GM23248 (cell line): ENCODE measurements around the gene NDUFA3. TPM values are rescaled to one million over a fixed set of nuclear protein-coding genes. Genes with fewer than 3 reads are reported as not detected.
A peak's percentile ranks its signal among the peaks of the same experiment; 100 is the strongest.

Source experiments
- DNase-seq: peaks from one replicate; pipeline ENCODE4 v3.0.0-alpha.2; 2015
- H2AFZ ChIP-seq: fragments of 200-600 bp; sonication (generic); 2 replicates; pipeline ENCODE4 v1.6.1; 2016; ENCODE audit warnings: antibody characterized with exemption
- H3F3A ChIP-seq: fragments of 200-600 bp; sonication (generic); 2 replicates; pipeline ENCODE4 v1.6.1; 2016; ENCODE audit warnings: mild to moderate bottlenecking, antibody characterized with exemption, mixed run types; ENCODE audit not compliant: insufficient read depth
- H3K27ac ChIP-seq: fragments of 200-600 bp; sonication (generic); 2 replicates; pipeline ENCODE4 v1.5.1; 2016; ENCODE audit warnings: mild to moderate bottlenecking
- H3K27me3 ChIP-seq: fragments of 200-600 bp; sonication (generic); replicated peaks from 2 replicates; pipeline ENCODE4 v1.6.1; 2016; ENCODE audit warnings: mild to moderate bottlenecking; ENCODE audit not compliant: insufficient read depth
- H3K36me3 ChIP-seq: fragments of 200-600 bp; sonication (generic); 2 replicates; pipeline ENCODE4 v1.6.1; 2016; ENCODE audit warnings: low read depth, mild to moderate bottlenecking
- H3K4me1 ChIP-seq: fragments of 200-600 bp; sonication (generic); 2 replicates; pipeline ENCODE4 v1.6.1; 2016; ENCODE audit warnings: mild to moderate bottlenecking; ENCODE audit not compliant: insufficient read depth
- H3K4me2 ChIP-seq: fragments of 200-600 bp; sonication (generic); one replicate; pipeline ENCODE4 v1.6.1; 2016; ENCODE audit warnings: mild to moderate bottlenecking; ENCODE audit not compliant: unreplicated experiment
- H3K4me3 ChIP-seq: fragments of 200-600 bp; sonication (generic); 2 replicates; pipeline ENCODE4 v1.5.1; 2016; ENCODE audit warnings: mild to moderate bottlenecking
- H3K79me2 ChIP-seq: fragments of 200-600 bp; sonication (generic); 2 replicates; pipeline ENCODE4 v1.6.1; 2016; ENCODE audit warnings: mild to moderate bottlenecking; ENCODE audit not compliant: insufficient read depth
- H3K9ac ChIP-seq: fragments of 200-600 bp; sonication (generic); 2 replicates; pipeline ENCODE4 v1.6.1; 2016; ENCODE audit warnings: mild to moderate bottlenecking
- H3K9me2 ChIP-seq: fragments of 200-600 bp; sonication (generic); 2 replicates; pipeline ENCODE4 v1.6.1; 2016; ENCODE audit warnings: mixed run types, mild to moderate bottlenecking, moderate library complexity; ENCODE audit not compliant: insufficient read depth
- H3K9me3 ChIP-seq: fragments of 200-600 bp; sonication (generic); one replicate; pipeline ENCODE4 v1.6.1; 2017; ENCODE audit warnings: low read depth
- H4K20me1 ChIP-seq: fragments of 200-600 bp; sonication (generic); 2 replicates; pipeline ENCODE4 v1.6.0; 2016; ENCODE audit not compliant: insufficient read depth
- EZH2 ChIP-seq: fragments of 200-600 bp; sonication (generic); IDR thresholded peaks from 2 replicates; pipeline ENCODE4 v1.6.1; 2018; ENCODE audit warnings: antibody characterized with exemption, mild to moderate bottlenecking; ENCODE audit not compliant: insufficient read depth, poor library complexity, severe bottlenecking
- EZH2phosphoT487 ChIP-seq: fragments of 200-600 bp; sonication (generic); IDR thresholded peaks from 2 replicates; pipeline ENCODE4 v1.6.1; 2018; ENCODE audit warnings: antibody characterized with exemption, moderate library complexity, mild to moderate bottlenecking, low read depth; ENCODE audit not compliant: insufficient read depth
- WGBS, 2 experiments: methylation state at CpG; one replicate each; pipeline ENCODE4 v1.1.6; 2015 to 2017; ENCODE audit warnings: low lambda C conversion rate in 2 of 2, low coverage in 1 of 2; ENCODE audit errors: missing lambda C conversion rate in 2 of 2; 5-methylcytosine and 5-hydroxymethylcytosine counted together
- in situ Hi-C: fragments of 300-500 bp; cut with MboI; formaldehyde crosslinking; loops from 2 replicates; pipeline ENCODE4 v1.15.0; 2020
- polyA plus RNA-seq: library from polyadenylated mRNA; unstranded; fragments of >200 nt; fragmentation: Nextera tagmentation; extraction: Ambion mirVana; gene quantifications from 2 replicates; pipeline ENCODE4 v1.2.1, GENCODE V29; 2016
- total RNA-seq: library from RNA; depleted of rRNA; stranded (reverse); fragments of >200 nt; shearing (Covaris generic); gene quantifications from 2 replicates; pipeline ENCODE4 v1.2.3, GENCODE V29; 2014

Gene NDUFA3
- total and polyA plus RNA-seq, 2 experiments from 2014 or later: 15.1 to 198 TPM

- peak overlapping the region; percentile 84 for H3K4me2 ChIP-seq
- DNase-seq: peak; percentile 53
- peaks cover 13% of the 10 kb centered on the region; the same call in 1 of the 2 replicates for H3F3A ChIP-seq
- H3K9me3 ChIP-seq: no peaks in the 10 kb centered on the region
- WGBS, 2 experiments: 14 to 18% methylated on average over 22 to 31 of the region's 31 CpGs
- 0 out of 2 replicates have a peak overlapping the region, but pooled peaks have one; percentile 6 for H3K27ac ChIP-seq
- peak overlapping the region; percentile 78 for H3K4me3 ChIP-seq
- peaks cover 61% of the 10 kb centered on the region for H3K79me2 ChIP-seq
- no peaks in the 10 kb centered on the region for H3K9me2 ChIP-seq
- peaks cover 12% of the 10 kb centered on the region; the same call in 1 of the 2 replicates for H3K36me3 ChIP-seq
- peaks cover 26% of the 10 kb centered on the region for H3K4me1 ChIP-seq
- H3K9ac ChIP-seq: peak overlapping the region; percentile 98
- H2AFZ ChIP-seq: no peak overlapping the region
- in situ Hi-C loops: no loop called here
- no peak for TF ChIP-seq EZH2
- no peak for TF ChIP-seq EZH2phosphoT487
- peaks cover 4% of the 10 kb centered on the region; the same call in 1 of the 2 replicates for H4K20me1 ChIP-seq
- no peaks in the 10 kb centered on the region for H3K27me3 ChIP-seq
These were observed 36.0 kb downstream of the NDUFA3 start for GRCh38 chr19:54138489-54139256.

GRCh38 chr19:54141356-54141755 lies 38.7 kb downstream of the NDUFA3 start:
- Histone ChIP-seq H2AFZ (no peak overlapping the region), H3K36me3 (peaks cover 20% of the 10 kb centered on the region), H3K9me3 (no peaks in the 10 kb centered on the region), H3K27me3 (no peaks in the 10 kb centered on the region), H3K4me2 (peak overlapping the region; percentile 5), H3K27ac (peak overlapping the region; percentile 40), H4K20me1 (peaks cover 4% of the 10 kb centered on the region; the same call in 1 of the 2 replicates), H3F3A (peaks cover 7% of the 10 kb centered on the region; the same call in 1 of the 2 replicates), H3K9me2 (no peaks in the 10 kb centered on the region), H3K4me3 (no peak overlapping the region), H3K79me2 (peaks cover 76% of the 10 kb centered on the region), H3K9ac (no peak overlapping the region; the same call in 1 of the 2 replicates), H3K4me1 (peaks cover 21% of the 10 kb centered on the region)
- WGBS, 2 experiments: 32 to 40% methylated on average over 3 of the region's 3 CpGs
- TF ChIP-seq EZH2 (no peak), EZH2phosphoT487 (no peak)
- in situ Hi-C loops: no loop called here
- DNase-seq: peak; percentile 56

GRCh38 chr19:54142166-54142780 lies 39.6 kb downstream of the NDUFA3 start:
- WGBS, 2 experiments: 59 to 67% methylated on average over 7 of the region's 7 CpGs
- peak; percentile 58 for DNase-seq
- peaks cover 76% of the 10 kb centered on the region for H3K79me2 ChIP-seq
- no peaks in the 10 kb centered on the region for H3K9me3 ChIP-seq
- H3K9me2 ChIP-seq: no peaks in the 10 kb centered on the region
- H3K27ac ChIP-seq: peak overlapping the region; percentile 40
- peaks cover 21% of the 10 kb centered on the region for H3K4me1 ChIP-seq
- H3K9ac ChIP-seq: no peak overlapping the region
- H4K20me1 ChIP-seq: peaks cover 4% of the 10 kb centered on the region; the same call in 1 of the 2 replicates
- in situ Hi-C loops: no loop called here
- H3K27me3 ChIP-seq: no peaks in the 10 kb centered on the region
- no peak overlapping the region for H3K4me2 ChIP-seq
- H3K36me3 ChIP-seq: peaks cover 20% of the 10 kb centered on the region
- no peak overlapping the region for H2AFZ ChIP-seq
- peaks cover 2% of the 10 kb centered on the region; the same call in 1 of the 2 replicates for H3F3A ChIP-seq
- no peak for TF ChIP-seq EZH2phosphoT487
- TF ChIP-seq EZH2: no peak
- H3K4me3 ChIP-seq: no peak overlapping the region

- DNase-seq: no peak
- Histone ChIP-seq H3K27ac (no peak overlapping the region), H3K9me3 (no peaks in the 10 kb centered on the region), H3K79me2 (peaks cover 45% of the 10 kb centered on the region), H3K9me2 (no peaks in the 10 kb centered on the region), H4K20me1 (no peaks in the 10 kb centered on the region; the same call in 1 of the 2 replicates), H3K4me2 (no peak overlapping the region), H3K27me3 (no peaks in the 10 kb centered on the region), H3K9ac (no peak overlapping the region), H2AFZ (no peak overlapping the region), H3K4me3 (no peak overlapping the region), H3F3A (peaks cover 2% of the 10 kb centered on the region; the same call in 1 of the 2 replicates), H3K4me1 (peaks cover 16% of the 10 kb centered on the region), H3K36me3 (peaks cover 20% of the 10 kb centered on the region)
- in situ Hi-C loops: no loop called here
- WGBS, 2 experiments: 92% methylated on average over 27 to 28 of the region's 28 CpGs
- TF ChIP-seq EZH2phosphoT487: no peak
- TF ChIP-seq EZH2: no peak
These were observed 43.0 kb downstream of the NDUFA3 start for GRCh38 chr19:54145541-54146158.
